ENCODE results near the gene PDCL3. TPM values are rescaled to one million over a fixed set of nuclear protein-coding genes. Genes with fewer than 3 reads are reported as not detected.
A peak's percentile ranks its signal among the peaks of the same experiment; 100 is the strongest.

The PDCL3 gene
- polyA plus RNA-seq, 1 of the 3 experiments (the other 2 are of a cell fraction): 32.8 TPM

- CTCF ChIA-PET: interaction anchor here (0.5 to 1.5 kb wide), 2 partner anchors 19 to 411 kb away, joined by 3 to 5 read pairs; no protein-coding TSS in a partner anchor
- peaks cover 7% of the 10 kb centered on the region for H3F3A ChIP-seq (replicated peaks; ENCODE audit: insufficient read depth)
- no peak overlapping the region for H3K4me2 ChIP-seq
- POLR2A ChIA-PET: no interaction called here
- no peak overlapping the region for H3K9ac ChIP-seq
- no peak overlapping the region for H2AFZ ChIP-seq (ENCODE audit: low read depth)
- no peaks in the 10 kb centered on the region for H3K9me2 ChIP-seq
- H3K27me3 ChIP-seq (ENCODE audit: insufficient read depth): no peaks in the 10 kb centered on the region
- H3K4me3 ChIP-seq (ENCODE audit: low read depth in 2 of 2, low read length in 1 of 2): no peak overlapping the region
- DNase-seq: no peak
- 40% methylated on average over 7 of the region's 7 CpGs for WGBS (ENCODE audit: low lambda C conversion rate)
- H3K27ac ChIP-seq (ENCODE audit: low read depth in 2 of 2, low read length in 1 of 2): no peak overlapping the region
- H3K36me3 ChIP-seq (replicated peaks in 1 of 2; ENCODE audit: control insufficient read depth in 1 of 2, insufficient read depth in 2 of 2, low read length in 1 of 2): no peaks in the 10 kb centered on the region
- H3K4me1 ChIP-seq (ENCODE audit: control insufficient read depth in 1 of 2, insufficient read depth in 2 of 2, low read depth in 1 of 2, low read length in 1 of 2): no peaks in the 10 kb centered on the region
- no peaks in the 10 kb centered on the region for H3K9me3 ChIP-seq
- no peaks in the 10 kb centered on the region for H4K20me1 ChIP-seq (ENCODE audit: insufficient read depth)
- no peaks in the 10 kb centered on the region for H3K79me2 ChIP-seq (ENCODE audit: insufficient read depth)
- no peak for TF ChIP-seq SMC3 (IDR thresholded peaks at IDR 0.05; ENCODE audit: low read depth, low read length)
- no peak for TF ChIP-seq USF2 (IDR thresholded peaks at IDR 0.05; ENCODE audit: borderline replicate concordance, low read depth, low read length)
- TF ChIP-seq RCOR1 (IDR thresholded peaks at IDR 0.05; ENCODE audit: low read length): no peak
- no peak for TF ChIP-seq TEAD4 (IDR thresholded peaks at IDR 0.05; ENCODE audit: borderline replicate concordance, insufficient read depth)
- TF ChIP-seq, protein P1, sequence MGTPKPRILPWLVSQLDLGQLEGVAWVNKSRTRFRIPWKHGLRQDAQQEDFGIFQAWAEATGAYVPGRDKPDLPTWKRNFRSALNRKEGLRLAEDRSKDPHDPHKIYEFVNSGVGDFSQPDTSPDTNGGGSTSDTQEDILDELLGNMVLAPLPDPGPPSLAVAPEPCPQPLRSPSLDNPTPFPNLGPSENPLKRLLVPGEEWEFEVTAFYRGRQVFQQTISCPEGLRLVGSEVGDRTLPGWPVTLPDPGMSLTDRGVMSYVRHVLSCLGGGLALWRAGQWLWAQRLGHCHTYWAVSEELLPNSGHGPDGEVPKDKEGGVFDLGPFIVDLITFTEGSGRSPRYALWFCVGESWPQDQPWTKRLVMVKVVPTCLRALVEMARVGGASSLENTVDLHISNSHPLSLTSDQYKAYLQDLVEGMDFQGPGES (IDR thresholded peaks at IDR 0.05; ENCODE audit: low read depth, low read length): no peak
- no peak for TF ChIP-seq GABPA (IDR thresholded peaks at IDR 0.05; ENCODE audit: low read depth)
- TF ChIP-seq GATA2 (CRISPR knock-in tag; IDR thresholded peaks at IDR 0.05): no peak
- TF ChIP-seq REST (IDR thresholded peaks at IDR 0.05; ENCODE audit: low read depth, low read length): no peak
- TF ChIP-seq, protein P2, sequence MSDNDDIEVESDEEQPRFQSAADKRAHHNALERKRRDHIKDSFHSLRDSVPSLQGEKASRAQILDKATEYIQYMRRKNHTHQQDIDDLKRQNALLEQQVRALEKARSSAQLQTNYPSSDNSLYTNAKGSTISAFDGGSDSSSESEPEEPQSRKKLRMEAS (IDR thresholded peaks at IDR 0.05; ENCODE audit: low read depth): no peak
- TF ChIP-seq, protein P3, sequence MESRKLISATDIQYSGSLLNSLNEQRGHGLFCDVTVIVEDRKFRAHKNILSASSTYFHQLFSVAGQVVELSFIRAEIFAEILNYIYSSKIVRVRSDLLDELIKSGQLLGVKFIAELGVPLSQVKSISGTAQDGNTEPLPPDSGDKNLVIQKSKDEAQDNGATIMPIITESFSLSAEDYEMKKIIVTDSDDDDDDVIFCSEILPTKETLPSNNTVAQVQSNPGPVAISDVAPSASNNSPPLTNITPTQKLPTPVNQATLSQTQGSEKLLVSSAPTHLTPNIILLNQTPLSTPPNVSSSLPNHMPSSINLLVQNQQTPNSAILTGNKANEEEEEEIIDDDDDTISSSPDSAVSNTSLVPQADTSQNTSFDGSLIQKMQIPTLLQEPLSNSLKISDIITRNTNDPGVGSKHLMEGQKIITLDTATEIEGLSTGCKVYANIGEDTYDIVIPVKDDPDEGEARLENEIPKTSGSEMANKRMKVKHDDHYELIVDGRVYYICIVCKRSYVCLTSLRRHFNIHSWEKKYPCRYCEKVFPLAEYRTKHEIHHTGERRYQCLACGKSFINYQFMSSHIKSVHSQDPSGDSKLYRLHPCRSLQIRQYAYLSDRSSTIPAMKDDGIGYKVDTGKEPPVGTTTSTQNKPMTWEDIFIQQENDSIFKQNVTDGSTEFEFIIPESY (IDR thresholded peaks at IDR 0.05; ENCODE audit: borderline replicate concordance, low read depth): no peak
- TF ChIP-seq ELF1 (IDR thresholded peaks at IDR 0.05): no peak
- TF ChIP-seq MEF2A (IDR thresholded peaks at IDR 0.05; ENCODE audit: borderline replicate concordance, low read depth): no peak
- TF ChIP-seq JUND (IDR thresholded peaks at IDR 0.05): peak; percentile 55
- peak; percentile 75 for TF ChIP-seq FOSL2 (IDR thresholded peaks at IDR 0.05; ENCODE audit: borderline replicate concordance, low read depth)
- no peak for TF ChIP-seq CTCF (IDR thresholded peaks at IDR 0.05)
- TF ChIP-seq, protein P4, sequence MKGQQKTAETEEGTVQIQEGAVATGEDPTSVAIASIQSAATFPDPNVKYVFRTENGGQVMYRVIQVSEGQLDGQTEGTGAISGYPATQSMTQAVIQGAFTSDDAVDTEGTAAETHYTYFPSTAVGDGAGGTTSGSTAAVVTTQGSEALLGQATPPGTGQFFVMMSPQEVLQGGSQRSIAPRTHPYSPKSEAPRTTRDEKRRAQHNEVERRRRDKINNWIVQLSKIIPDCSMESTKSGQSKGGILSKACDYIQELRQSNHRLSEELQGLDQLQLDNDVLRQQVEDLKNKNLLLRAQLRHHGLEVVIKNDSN (IDR thresholded peaks at IDR 0.05; ENCODE audit: borderline replicate concordance, low read depth): no peak
- TF ChIP-seq NRF1 (IDR thresholded peaks at IDR 0.05; ENCODE audit: low read depth, low read length): no peak
- TF ChIP-seq SIN3A (IDR thresholded peaks at IDR 0.05; ENCODE audit: borderline replicate concordance, low read depth, low read length): no peak
- TF ChIP-seq RFX5 (IDR thresholded peaks at IDR 0.05; ENCODE audit: low read length): no peak
- no peak for TF ChIP-seq EZH2phosphoT487 (IDR thresholded peaks at IDR 0.05; ENCODE audit: borderline replicate concordance, low read depth)
- 0 out of 2 replicates have a peak, but pooled peaks have one; percentile 25 for TF ChIP-seq RXRA (IDR thresholded peaks at IDR 0.05; ENCODE audit: borderline replicate concordance, low read depth)
- TF ChIP-seq FOXJ3 (CRISPR knock-in tag; IDR thresholded peaks at IDR 0.05): no peak
These were observed 25.4 kb downstream of the PDCL3 start for GRCh38 chr2:100588071-100588786.

All from SK-N-SH (cell line).